WI38 (cell line): Measurements from ENCODE around the gene MTURN.

Source experiments
- H3K4me3 ChIP-seq: 2 replicates; pipeline ENCODE4 v1.5.1; 2011; ENCODE audit warnings: low read depth, mild to moderate bottlenecking, control low read depth, low read length
- TF ChIP-seq, protein P1 (sequence below): IDR thresholded peaks from 2 replicates; pipeline ENCODE4 v1.5.1; 2012; ENCODE audit warnings: low read depth, mild to moderate bottlenecking, control low read depth, low read length

Gene MTURN

DNA sequence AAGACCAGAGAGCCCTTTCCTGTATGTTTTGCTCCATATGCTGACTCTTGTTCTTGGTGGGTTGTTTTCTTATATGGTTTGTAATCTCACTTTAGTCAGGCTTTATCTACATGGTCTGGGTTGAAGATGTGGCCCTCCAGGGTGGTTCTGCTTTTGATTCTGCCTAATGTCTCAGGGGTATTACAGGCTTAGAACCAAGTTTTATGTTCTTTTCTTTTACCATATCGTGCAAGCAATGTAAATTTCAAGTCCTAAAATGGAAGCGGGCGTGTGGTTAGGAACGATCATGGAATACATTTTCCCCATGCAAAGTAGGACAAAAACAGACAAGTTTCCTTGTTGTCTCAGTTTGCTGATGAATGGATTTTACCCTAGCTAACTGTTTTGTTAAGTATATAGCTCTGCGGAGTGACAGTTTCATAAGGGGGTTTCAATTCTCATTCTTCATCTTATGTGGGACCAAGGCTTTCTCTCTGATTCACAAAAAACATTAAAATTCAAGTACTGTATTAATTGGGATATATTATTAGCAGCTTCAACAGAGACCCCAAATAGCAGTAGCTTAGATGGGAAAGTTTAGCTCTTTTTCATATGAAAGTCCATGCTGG is 58.7 kb downstream of the MTURN start:
- TF ChIP-seq, protein P1, sequence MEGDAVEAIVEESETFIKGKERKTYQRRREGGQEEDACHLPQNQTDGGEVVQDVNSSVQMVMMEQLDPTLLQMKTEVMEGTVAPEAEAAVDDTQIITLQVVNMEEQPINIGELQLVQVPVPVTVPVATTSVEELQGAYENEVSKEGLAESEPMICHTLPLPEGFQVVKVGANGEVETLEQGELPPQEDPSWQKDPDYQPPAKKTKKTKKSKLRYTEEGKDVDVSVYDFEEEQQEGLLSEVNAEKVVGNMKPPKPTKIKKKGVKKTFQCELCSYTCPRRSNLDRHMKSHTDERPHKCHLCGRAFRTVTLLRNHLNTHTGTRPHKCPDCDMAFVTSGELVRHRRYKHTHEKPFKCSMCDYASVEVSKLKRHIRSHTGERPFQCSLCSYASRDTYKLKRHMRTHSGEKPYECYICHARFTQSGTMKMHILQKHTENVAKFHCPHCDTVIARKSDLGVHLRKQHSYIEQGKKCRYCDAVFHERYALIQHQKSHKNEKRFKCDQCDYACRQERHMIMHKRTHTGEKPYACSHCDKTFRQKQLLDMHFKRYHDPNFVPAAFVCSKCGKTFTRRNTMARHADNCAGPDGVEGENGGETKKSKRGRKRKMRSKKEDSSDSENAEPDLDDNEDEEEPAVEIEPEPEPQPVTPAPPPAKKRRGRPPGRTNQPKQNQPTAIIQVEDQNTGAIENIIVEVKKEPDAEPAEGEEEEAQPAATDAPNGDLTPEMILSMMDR = no peak

GRCh38 chr7:30196408-30196807 is 61.6 kb downstream of the MTURN start:
- no peak overlapping the region for H3K4me3 ChIP-seq
- TF ChIP-seq, protein P1 = no peak

More for the DNA sequence above, 58.7 kb downstream of the MTURN start:
- no peak overlapping the region for H3K4me3 ChIP-seq

GRCh38 chr7:30197438-30197837 is 62.7 kb downstream of the MTURN start:
- H3K4me3 ChIP-seq = no peak overlapping the region
- TF ChIP-seq, protein P1 = no peak

GRCh38 chr7:30199271-30199670 is 64.5 kb downstream of the MTURN start:
- TF ChIP-seq, protein P1 = no peak
- no peak overlapping the region for H3K4me3 ChIP-seq

GRCh38 chr7:30200591-30200990 is 65.8 kb downstream of the MTURN start:
- H3K4me3 ChIP-seq = no peak overlapping the region
- TF ChIP-seq, protein P1 = no peak

DNA sequence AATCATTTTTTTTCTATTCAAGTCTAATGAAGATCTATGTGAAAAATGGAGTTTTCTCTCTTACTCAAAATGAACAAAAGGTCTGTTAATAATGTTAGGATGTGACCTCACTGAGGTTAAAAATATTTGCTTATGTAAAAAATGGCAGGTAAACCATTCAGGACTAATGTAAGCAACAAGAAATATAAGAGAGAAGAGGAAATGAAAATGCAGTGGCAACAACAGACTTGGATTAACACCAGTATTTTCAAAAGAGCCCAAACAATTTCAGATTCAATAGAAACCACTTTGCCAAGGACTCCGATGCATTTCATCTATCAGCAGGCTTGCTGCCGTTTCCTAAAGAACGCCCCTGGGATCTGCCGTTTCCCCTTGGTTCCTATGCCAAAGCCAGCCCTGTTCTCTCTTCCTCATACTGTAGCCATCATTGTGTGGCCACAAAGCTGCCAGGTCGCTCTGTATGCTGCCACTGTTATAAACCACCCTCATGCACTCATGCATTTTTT is 66.4 kb downstream of the MTURN start:
- TF ChIP-seq, protein P1 = no peak
- H3K4me3 ChIP-seq = no peak overlapping the region

DNA sequence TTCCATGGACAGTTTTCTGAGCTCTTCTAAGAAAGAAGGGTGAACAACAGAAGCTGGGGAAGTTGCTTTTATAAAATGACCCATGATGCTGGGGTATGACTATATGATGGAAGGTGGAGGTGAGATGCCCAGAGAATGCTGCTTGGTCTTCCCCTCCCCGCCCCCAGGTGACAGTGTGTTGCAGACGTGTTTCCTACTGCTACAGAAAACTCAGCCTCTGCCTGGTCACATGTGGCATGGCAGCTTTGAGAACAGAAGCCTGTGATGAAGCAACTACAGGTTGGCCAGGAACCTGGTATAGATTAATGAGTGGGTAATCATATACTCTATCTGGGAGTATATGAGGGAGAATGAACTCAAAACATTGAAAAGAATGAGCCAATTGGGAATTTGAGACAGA is 67.1 kb downstream of the MTURN start:
- no peak overlapping the region for H3K4me3 ChIP-seq
- TF ChIP-seq, protein P1 = no peak
